HEK293 (cell line): ENCODE measurements around the gene CHRNA4.

Experiments used
- CTCF ChIA-PET: fragments of 350-600 bp; formaldehyde crosslinking; extraction: SDS; loops from one replicate; lab custom pipeline; 2021; ENCODE audit warnings: antibody characterized with exemption; lab: Yijun Ruan, JAX
- POLR2A ChIA-PET: fragments of 300-600 bp; formaldehyde crosslinking; extraction: SDS; loops from one replicate; lab custom pipeline; 2020; ENCODE audit warnings: antibody characterized with exemption, inconsistent platforms; lab: Yijun Ruan, JAX
- H3K27ac ChIP-seq: fragments of 200-500 bp; sonication (Bioruptor generic); 2 replicates; pipeline ENCODE4 v1.5.1; 2014; ENCODE audit warnings: low read depth, low read length, control low read depth, inconsistent platforms; ENCODE audit errors: extremely low read depth
- H3K36me3 ChIP-seq, 2 experiments: fragments of 200-500 bp in 1 of 2; sonication (Bioruptor generic) in 1 of 2; 1 replicate in 1 of 2; 2 replicates in 1 of 2; pipeline ENCODE4 v1.5.1; 2014 to 2017; ENCODE audit warnings: inconsistent platforms in 2 of 2, low read length in 2 of 2; ENCODE audit not compliant: control insufficient read depth in 2 of 2, insufficient read depth in 1 of 2
- H3K4me1 ChIP-seq: fragments of 200-500 bp; sonication (Bioruptor generic); 2 replicates; pipeline ENCODE4 v1.5.1; 2014; ENCODE audit warnings: mild to moderate bottlenecking, low read length, inconsistent platforms; ENCODE audit not compliant: control insufficient read depth, insufficient read depth
- H3K4me3 ChIP-seq: 2 replicates; pipeline ENCODE4 v1.5.1; 2011; ENCODE audit warnings: low read depth, mild to moderate bottlenecking, control low read depth, low read length, moderate library complexity
- H3K9me3 ChIP-seq: fragments of 200-500 bp; sonication (Bioruptor generic); 2 replicates; pipeline ENCODE4 v1.5.1; 2014; ENCODE audit warnings: low read depth, low read length, inconsistent platforms; ENCODE audit not compliant: control insufficient read depth, insufficient read depth
- RBAK ChIP-seq: fragments of 450-650 bp; formaldehyde crosslinking; IDR thresholded peaks from 2 replicates; pipeline ENCODE4 v1.5.1; 2016; ENCODE audit warnings: missing biosample characterization, missing genetic modification characterization
- SCRT2 ChIP-seq: fragments of 450-650 bp; formaldehyde crosslinking; IDR thresholded peaks from 2 replicates; pipeline ENCODE4 v1.5.1; 2016; ENCODE audit warnings: missing biosample characterization, missing genetic modification characterization
- TCF7L2 ChIP-seq: IDR thresholded peaks from 2 replicates; pipeline ENCODE4 v1.6.1; 2011; ENCODE audit warnings: low read depth, mild to moderate bottlenecking, inconsistent platforms, low read length, moderate library complexity, borderline replicate concordance
- ZBTB44 ChIP-seq: fragments of 450-650 bp; IDR thresholded peaks from 2 replicates; pipeline ENCODE4 v1.5.1; 2018; ENCODE audit warnings: missing biosample characterization, mild to moderate bottlenecking, missing genetic modification characterization
- ZFP69B ChIP-seq: fragments of 450-650 bp; formaldehyde crosslinking; IDR thresholded peaks from 2 replicates; pipeline ENCODE4 v1.5.1; 2016; ENCODE audit warnings: missing biosample characterization, missing genetic modification characterization
- ZNF112 ChIP-seq: fragments of 450-650 bp; formaldehyde crosslinking; IDR thresholded peaks from 2 replicates; pipeline ENCODE4 v1.5.0; 2017; ENCODE audit warnings: missing biosample characterization, missing genetic modification characterization
- ZNF280D ChIP-seq: fragments of 450-650 bp; formaldehyde crosslinking; IDR thresholded peaks from 2 replicates; pipeline ENCODE4 v1.5.1; 2016; ENCODE audit warnings: missing biosample characterization, missing genetic modification characterization
- ZNF292 ChIP-seq: fragments of 450-650 bp; formaldehyde crosslinking; IDR thresholded peaks from 2 replicates; pipeline ENCODE4 v1.5.1; 2016; ENCODE audit warnings: low read depth, missing biosample characterization, missing genetic modification characterization, borderline replicate concordance
- ZNF548 ChIP-seq: fragments of 450-650 bp; formaldehyde crosslinking; IDR thresholded peaks from 2 replicates; pipeline ENCODE4 v1.5.1; 2016; ENCODE audit warnings: missing biosample characterization, missing genetic modification characterization
- ZNF549 ChIP-seq: fragments of 450-650 bp; IDR thresholded peaks from 2 replicates; pipeline ENCODE4 v1.5.1; 2018; ENCODE audit warnings: missing biosample characterization, missing genetic modification characterization, mild to moderate bottlenecking, inconsistent platforms, moderate library complexity
- ZNF600 ChIP-seq: fragments of 450-650 bp; formaldehyde crosslinking; IDR thresholded peaks from 2 replicates; pipeline ENCODE4 v1.5.1; 2016; ENCODE audit warnings: missing biosample characterization, missing genetic modification characterization
- ZNF639 ChIP-seq: fragments of 450-650 bp; formaldehyde crosslinking; IDR thresholded peaks from 2 replicates; pipeline ENCODE4 v1.5.1; 2016; ENCODE audit warnings: missing biosample characterization, missing genetic modification characterization
- ZNF692 ChIP-seq: fragments of 450-650 bp; formaldehyde crosslinking; IDR thresholded peaks from 2 replicates; pipeline ENCODE4 v1.5.1; 2016; ENCODE audit warnings: missing biosample characterization, missing genetic modification characterization

The CHRNA4 gene

GRCh38 chr20:63332488-63333240 is 28.5 kb downstream of the CHRNA4 start (continued):
- no peak for TF ChIP-seq ZNF112 (tag by site-specific recombination)
- no peak for TF ChIP-seq ZNF548 (tag by site-specific recombination)
- TF ChIP-seq ZNF549 = no peak
- TF ChIP-seq ZNF600 (tag by site-specific recombination) = no peak
- no peak for TF ChIP-seq RBAK (tag by site-specific recombination)

GRCh38 chr20:63331741-63332400 is 29.3 kb downstream of the CHRNA4 start:
- Histone ChIP-seq H3K9me3 (no peaks in the 10 kb centered on the region), H3K4me1 (no peaks in the 10 kb centered on the region), H3K36me3 (no peaks in the 10 kb centered on the region), H3K27ac (no peak overlapping the region), H3K4me3 (no peak overlapping the region)
- POLR2A ChIA-PET = no interaction called here
- CTCF ChIA-PET = no interaction called here
- no peak for TF ChIP-seq ZBTB44 (tag by site-specific recombination)
- 0 out of 2 replicates have a peak, but pooled peaks have one; percentile 14 for TF ChIP-seq ZNF280D (tag by site-specific recombination)

GRCh38 chr20:63330940-63331339 is 30.2 kb downstream of the CHRNA4 start:
- H3K4me1 ChIP-seq = no peaks in the 10 kb centered on the region
- no peaks in the 10 kb centered on the region for H3K36me3 ChIP-seq
- no peak for TF ChIP-seq TCF7L2
- no peak for TF ChIP-seq ZNF292 (tag by site-specific recombination)
- peak; percentile 58 for TF ChIP-seq ZNF692
- TF ChIP-seq SCRT2 (tag by site-specific recombination) = peak; percentile 66
- TF ChIP-seq ZFP69B (tag by site-specific recombination) = peak; percentile 85
- TF ChIP-seq ZNF639 (tag by site-specific recombination) = no peak
- H3K9me3 ChIP-seq = no peaks in the 10 kb centered on the region
- no peak overlapping the region for H3K4me3 ChIP-seq
- ChIA-PET POLR2A (no interaction called here), CTCF (no interaction called here)
- no peak overlapping the region for H3K27ac ChIP-seq
